HEK293 (cell line): Measurements from ENCODE around the gene RFK.

Experiments
- CTCF ChIA-PET: fragments of 350-600 bp; formaldehyde crosslinking; extraction: SDS; loops from one replicate; lab custom pipeline; 2021; ENCODE audit warnings: antibody characterized with exemption; lab: Yijun Ruan, JAX
- POLR2A ChIA-PET: fragments of 300-600 bp; formaldehyde crosslinking; extraction: SDS; loops from one replicate; lab custom pipeline; 2020; ENCODE audit warnings: antibody characterized with exemption, inconsistent platforms; lab: Yijun Ruan, JAX
- H3K27ac ChIP-seq: fragments of 200-500 bp; sonication (Bioruptor generic); 2 replicates; pipeline ENCODE4 v1.5.1; 2014; ENCODE audit warnings: low read depth, low read length, control low read depth, inconsistent platforms; ENCODE audit errors: extremely low read depth
- H3K36me3 ChIP-seq, 2 experiments: fragments of 200-500 bp in 1 of 2; sonication (Bioruptor generic) in 1 of 2; 1 replicate in 1 of 2; 2 replicates in 1 of 2; pipeline ENCODE4 v1.5.1; 2014 to 2017; ENCODE audit warnings: inconsistent platforms in 2 of 2, low read length in 2 of 2; ENCODE audit not compliant: control insufficient read depth in 2 of 2, insufficient read depth in 1 of 2
- H3K4me1 ChIP-seq: fragments of 200-500 bp; sonication (Bioruptor generic); 2 replicates; pipeline ENCODE4 v1.5.1; 2014; ENCODE audit warnings: mild to moderate bottlenecking, low read length, inconsistent platforms; ENCODE audit not compliant: control insufficient read depth, insufficient read depth
- H3K4me3 ChIP-seq: 2 replicates; pipeline ENCODE4 v1.5.1; 2011; ENCODE audit warnings: low read depth, mild to moderate bottlenecking, control low read depth, low read length, moderate library complexity
- H3K9me3 ChIP-seq: fragments of 200-500 bp; sonication (Bioruptor generic); 2 replicates; pipeline ENCODE4 v1.5.1; 2014; ENCODE audit warnings: low read depth, low read length, inconsistent platforms; ENCODE audit not compliant: control insufficient read depth, insufficient read depth
- MEIS1 ChIP-seq: sonication (generic); formaldehyde crosslinking; IDR thresholded peaks from 2 replicates; pipeline ENCODE4 v1.8.1; 2022; ENCODE audit warnings: missing genetic modification reagents, mild to moderate bottlenecking, borderline replicate concordance
- RBAK ChIP-seq: fragments of 450-650 bp; formaldehyde crosslinking; IDR thresholded peaks from 2 replicates; pipeline ENCODE4 v1.5.1; 2016; ENCODE audit warnings: missing biosample characterization, missing genetic modification characterization
- SCRT1 ChIP-seq: fragments of 450-650 bp; formaldehyde crosslinking; IDR thresholded peaks from 2 replicates; pipeline ENCODE4 v1.5.1; 2016; ENCODE audit warnings: missing biosample characterization, missing genetic modification characterization, borderline replicate concordance
- SCRT2 ChIP-seq: fragments of 450-650 bp; formaldehyde crosslinking; IDR thresholded peaks from 2 replicates; pipeline ENCODE4 v1.5.1; 2016; ENCODE audit warnings: missing biosample characterization, missing genetic modification characterization
- WT1 ChIP-seq: fragments of 450-650 bp; formaldehyde crosslinking; IDR thresholded peaks from 2 replicates; pipeline ENCODE4 v1.5.1; 2016; ENCODE audit warnings: missing biosample characterization, missing genetic modification characterization
- ZFP3 ChIP-seq: fragments of 450-650 bp; formaldehyde crosslinking; IDR thresholded peaks from 2 replicates; pipeline ENCODE4 v1.5.1; 2016; ENCODE audit warnings: low read depth, missing biosample characterization, missing genetic modification characterization
- ZNF133 ChIP-seq: fragments of 450-650 bp; formaldehyde crosslinking; IDR thresholded peaks from 2 replicates; pipeline ENCODE4 v1.5.1; 2016; ENCODE audit warnings: missing biosample characterization, missing genetic modification characterization
- ZNF140 ChIP-seq: fragments of 450-650 bp; formaldehyde crosslinking; IDR thresholded peaks from 2 replicates; pipeline ENCODE4 v1.5.1; 2016; ENCODE audit warnings: missing biosample characterization, missing genetic modification characterization
- ZNF214 ChIP-seq: fragments of 450-650 bp; formaldehyde crosslinking; IDR thresholded peaks from 2 replicates; pipeline ENCODE4 v1.5.1; 2017; ENCODE audit warnings: missing biosample characterization, mild to moderate bottlenecking, missing genetic modification characterization, borderline replicate concordance
- ZNF571 ChIP-seq: fragments of 450-650 bp; formaldehyde crosslinking; IDR thresholded peaks from 2 replicates; pipeline ENCODE4 v1.5.0; 2017; ENCODE audit warnings: missing biosample characterization, missing genetic modification characterization
- ZNF670 ChIP-seq: fragments of 450-650 bp; formaldehyde crosslinking; IDR thresholded peaks from 2 replicates; pipeline ENCODE4 v1.5.1; 2016; ENCODE audit warnings: missing biosample characterization, missing genetic modification characterization, low read depth
- ZNF701 ChIP-seq: fragments of 450-650 bp; formaldehyde crosslinking; IDR thresholded peaks from 2 replicates; pipeline ENCODE4 v1.5.1; 2016; ENCODE audit warnings: missing biosample characterization, missing genetic modification characterization
- ZNF747 ChIP-seq: fragments of 450-650 bp; formaldehyde crosslinking; IDR thresholded peaks from 2 replicates; pipeline ENCODE4 v1.5.1; 2016; ENCODE audit warnings: missing biosample characterization, missing genetic modification characterization
- ZNF830 ChIP-seq: fragments of 450-650 bp; IDR thresholded peaks from 2 replicates; pipeline ENCODE4 v1.5.0; 2018; ENCODE audit warnings: missing biosample characterization, missing genetic modification characterization, low read depth, mild to moderate bottlenecking, moderate library complexity
- TF ChIP-seq, protein P1 (sequence below): sonication (generic); formaldehyde crosslinking; IDR thresholded peaks from 2 replicates; pipeline ENCODE4 v1.8.1; 2022; ENCODE audit warnings: mild to moderate bottlenecking, moderate library complexity, missing genetic modification reagents

RFK gene

DNA sequence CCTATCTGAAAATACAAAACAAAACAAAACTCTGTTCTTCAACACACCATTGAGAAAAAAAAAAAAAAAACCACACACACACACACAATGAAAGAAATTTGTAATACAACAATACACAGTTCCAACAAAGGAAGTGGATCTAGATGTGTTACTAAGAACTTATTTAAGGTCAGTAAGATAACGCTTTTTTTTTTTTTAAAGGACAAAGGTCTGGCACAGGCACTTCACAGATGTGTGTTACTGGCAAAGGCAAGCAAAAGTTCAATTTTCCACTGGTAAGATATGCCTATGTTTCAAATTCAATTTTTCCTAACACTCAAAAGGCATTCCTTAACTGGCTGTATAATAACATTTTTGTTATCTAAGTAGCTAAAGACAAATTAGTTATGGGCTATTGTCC is 3.6 kb downstream of the RFK start:
- CTCF ChIA-PET: interaction anchor here (0.6 to 1.1 kb wide), 4 partner anchors 29 to 776 kb away, joined by 3 to 5 read pairs (median 3); no protein-coding TSS in a partner anchor
- TF ChIP-seq ZFP3 (tag by site-specific recombination): no peak
- POLR2A ChIA-PET: interaction anchor here (0.6 to 1.1 kb wide), 2 partner anchors 52 to 538 kb away, joined by 3 to 10 read pairs; no protein-coding TSS in a partner anchor

DNA sequence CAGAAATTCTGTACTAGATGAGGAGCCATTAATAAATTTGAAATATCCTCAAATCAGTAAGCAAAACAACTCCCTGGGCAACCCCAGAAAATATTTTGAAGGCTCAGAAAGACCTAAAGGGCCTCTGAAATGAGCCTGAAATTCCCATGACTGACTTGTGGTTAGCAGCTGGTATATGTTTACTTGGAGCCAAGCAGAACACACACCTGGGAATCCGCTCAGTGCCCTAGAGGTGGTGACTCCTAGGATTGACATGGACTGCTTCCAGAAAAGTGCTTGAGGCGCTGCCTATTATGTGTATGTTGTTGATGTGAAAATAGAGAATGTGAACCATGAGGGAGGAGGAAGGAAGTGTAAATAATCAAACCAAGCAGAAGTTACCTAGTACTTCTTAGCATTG is 14.7 kb downstream of the RFK start:
- CTCF ChIA-PET: interaction anchor here (0.6 to 1.2 kb wide), 3 partner anchors 13 to 308 kb away, joined by 3 to 4 read pairs (median 4); partner anchors contain the start of gene RFK
- Histone ChIP-seq H3K36me3 (peaks cover 0 to 9% of the 10 kb centered on the region in 2 experiments; a peak in 1 of 3 replicates), H3K4me3 (no peak overlapping the region), H3K4me1 (peaks cover 4% of the 10 kb centered on the region), H3K9me3 (no peaks in the 10 kb centered on the region), H3K27ac (no peak overlapping the region)
- TF ChIP-seq WT1 (tag by site-specific recombination) (peak; percentile 35; the same call in 1 of the 2 replicates), ZNF747 (tag by site-specific recombination) (no peak), ZNF133 (tag by site-specific recombination) (peak; percentile 45), ZNF571 (tag by site-specific recombination) (no peak)
- POLR2A ChIA-PET: interaction anchor here (0.8 to 1.8 kb wide), 4 partner anchors 9 to 15 kb away, joined by 3 to 7 read pairs (median 4); partner anchors contain the start of gene RFK

More for the DNA sequence above, 3.6 kb downstream of the RFK start:
- Histone ChIP-seq H3K4me3 (no peak overlapping the region), H3K36me3 (peaks cover 6 to 58% of the 10 kb centered on the region in 2 experiments), H3K27ac (no peak overlapping the region), H3K9me3 (no peaks in the 10 kb centered on the region), H3K4me1 (no peaks in the 10 kb centered on the region)

DNA sequence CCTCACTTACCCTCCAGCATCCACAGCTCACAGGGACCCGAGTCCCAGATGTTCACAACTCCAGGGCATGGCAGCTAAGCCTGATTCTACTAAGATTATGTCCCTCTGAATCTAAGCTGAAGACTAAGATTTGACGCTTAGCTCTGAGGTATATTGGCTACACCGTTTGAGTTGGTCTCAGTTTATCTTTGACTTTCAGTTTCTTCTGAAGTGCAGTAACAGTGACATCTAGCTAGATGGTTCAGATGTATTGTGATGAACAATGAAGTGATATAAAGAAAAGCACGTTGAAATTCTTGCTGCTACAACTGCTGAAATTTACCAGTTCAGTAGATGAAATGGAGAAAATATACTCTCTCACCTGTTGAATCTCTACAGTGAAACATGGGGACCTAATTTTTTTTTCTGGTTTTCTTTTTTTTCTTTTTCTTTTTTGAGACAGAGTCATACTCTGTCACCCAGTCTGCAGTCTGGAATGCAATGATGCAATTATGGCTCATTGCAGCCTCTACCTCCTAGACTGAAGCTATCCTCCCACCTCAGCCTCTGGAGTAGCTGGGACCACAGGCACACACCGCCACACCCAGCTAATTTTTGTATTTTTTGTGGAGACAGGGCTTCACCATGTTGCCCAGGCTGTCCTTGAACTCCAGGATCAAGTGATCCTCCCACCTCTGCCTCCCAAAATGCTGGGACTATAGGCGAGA is 15.7 kb downstream of the RFK start:
- no peak for TF ChIP-seq ZNF701
- TF ChIP-seq SCRT2 (tag by site-specific recombination): peak; percentile 62
- 0 out of 2 replicates have a peak, but pooled peaks have one; percentile 53 for TF ChIP-seq SCRT1 (tag by site-specific recombination)
- TF ChIP-seq, all 188 proteins: peak for 2
- no peaks in the 10 kb centered on the region for H3K9me3 ChIP-seq
- no peak overlapping the region for H3K27ac ChIP-seq
- no peak overlapping the region for H3K4me3 ChIP-seq
- H3K36me3 ChIP-seq: peaks cover 0 to 3% of the 10 kb centered on the region in 2 experiments; a peak in 1 of 3 replicates
- POLR2A ChIA-PET: interaction anchor here (0.8 to 5.6 kb wide), 6 partner anchors 8 to 16 kb away, joined by 3 to 40 read pairs (median 4); partner anchors contain the start of gene RFK
- CTCF ChIA-PET: interaction anchor here (0.6 to 2.8 kb wide), 7 partner anchors 14 to 1165 kb away, joined by 3 to 13 read pairs (median 4); partner anchors contain the start of gene RFK
- peaks cover 4% of the 10 kb centered on the region for H3K4me1 ChIP-seq

DNA sequence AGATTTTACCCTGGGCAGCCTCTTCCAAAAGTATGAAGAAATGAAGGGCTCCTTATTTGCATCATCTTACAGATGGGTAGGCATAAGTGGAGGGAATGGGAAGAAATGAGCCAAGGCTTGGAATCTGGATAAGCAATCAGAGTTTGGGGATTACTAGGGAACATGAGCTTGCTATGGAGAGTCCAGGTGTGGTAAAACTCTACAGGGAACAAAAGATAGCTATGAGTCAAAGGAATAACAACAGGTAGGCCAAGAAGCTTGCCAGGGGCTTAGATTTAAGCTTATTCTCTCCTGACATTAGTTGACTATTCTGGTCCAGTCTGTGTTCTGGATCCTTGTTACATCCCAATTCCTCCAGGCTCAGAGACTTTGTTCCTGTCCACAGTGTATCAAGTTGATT is 16.4 kb downstream of the RFK start:
- Histone ChIP-seq H3K4me1 (peaks cover 4% of the 10 kb centered on the region), H3K9me3 (no peaks in the 10 kb centered on the region), H3K27ac (no peak overlapping the region), H3K36me3 (peaks cover 0 to 1% of the 10 kb centered on the region in 2 experiments; a peak in 1 of 3 replicates), H3K4me3 (no peak overlapping the region)
- ChIA-PET POLR2A (interaction anchor here (1.0 to 5.6 kb wide), 3 partner anchors 8 to 16 kb away, joined by 3 to 40 read pairs (median 4); partner anchors contain the start of gene RFK), CTCF (interaction anchor here (0.7 to 2.8 kb wide), 3 partner anchors 16 to 92 kb away, joined by 3 to 13 read pairs (median 3); partner anchors contain the start of gene RFK)
- no peak for TF ChIP-seq ZNF140 (tag by site-specific recombination)
- no peak for TF ChIP-seq RBAK
- TF ChIP-seq ZNF670 (tag by site-specific recombination): no peak
- TF ChIP-seq WT1 (tag by site-specific recombination): no peak
- no peak for TF ChIP-seq ZNF214 (tag by site-specific recombination)
- TF ChIP-seq, protein P1, sequence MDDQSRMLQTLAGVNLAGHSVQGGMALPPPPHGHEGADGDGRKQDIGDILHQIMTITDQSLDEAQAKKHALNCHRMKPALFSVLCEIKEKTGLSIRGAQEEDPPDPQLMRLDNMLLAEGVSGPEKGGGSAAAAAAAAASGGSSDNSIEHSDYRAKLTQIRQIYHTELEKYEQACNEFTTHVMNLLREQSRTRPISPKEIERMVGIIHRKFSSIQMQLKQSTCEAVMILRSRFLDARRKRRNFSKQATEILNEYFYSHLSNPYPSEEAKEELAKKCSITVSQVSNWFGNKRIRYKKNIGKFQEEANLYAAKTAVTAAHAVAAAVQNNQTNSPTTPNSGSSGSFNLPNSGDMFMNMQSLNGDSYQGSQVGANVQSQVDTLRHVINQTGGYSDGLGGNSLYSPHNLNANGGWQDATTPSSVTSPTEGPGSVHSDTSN (CRISPR knock-in tag): no peak
- no peak for TF ChIP-seq ZNF830 (tag by site-specific recombination)
- no peak for TF ChIP-seq MEIS1
